ENCODE measurements around the gene PDE4B. TPM values are rescaled to one million over a fixed set of nuclear protein-coding genes. Genes with fewer than 3 reads are reported as not detected.
"Not testable (repeated sequence)": the region's sequence is repeated elsewhere in the genome, so short reads cannot be mapped to it uniquely, and the experiment has no call there.

Gene PDE4B
- total RNA-seq, 1 donor from 2014 or later: 2.4 TPM

- no peak for ATAC-seq
- DNase-seq (ENCODE audit: low spot score): no peak
These were observed 197.5 kb downstream of the PDE4B start for GRCh38 chr1:65990161-65990560.

- ATAC-seq: no peak
- DNase-seq (ENCODE audit: low spot score): no peak
These were observed 199.0 kb downstream of the PDE4B start for GRCh38 chr1:65991694-65992093.

- DNase-seq (ENCODE audit: low spot score) (no peak), ATAC-seq (no peak)
These were observed 199.6 kb downstream of the PDE4B start for GRCh38 chr1:65992165-65992821.

- no peak for DNase-seq (ENCODE audit: low spot score)
- no peak for ATAC-seq
These were observed 200.2 kb downstream of the PDE4B start for GRCh38 chr1:65992831-65993271.

- no peak for DNase-seq (ENCODE audit: low spot score)
These were observed 201.5 kb downstream of the PDE4B start for GRCh38 chr1:65994223-65994622.

GRCh38 chr1:65995336-65995735 lies 202.6 kb downstream of the PDE4B start:
- ATAC-seq: no peak
- no peak for DNase-seq (ENCODE audit: low spot score)

More at GRCh38 chr1:65994223-65994622, 201.5 kb downstream of the PDE4B start:
- no peak for ATAC-seq

GRCh38 chr1:65995928-65996327 lies 203.2 kb downstream of the PDE4B start:
- ATAC-seq: no peak

GRCh38 chr1:65997693-65998092 lies 205.0 kb downstream of the PDE4B start:
- DNase-seq (ENCODE audit: low spot score) (no peak), ATAC-seq (no peak)

More at GRCh38 chr1:65995928-65996327, 203.2 kb downstream of the PDE4B start:
- no peak for DNase-seq (ENCODE audit: low spot score)

GRCh38 chr1:65998763-65999583 lies 206.3 kb downstream of the PDE4B start:
- ATAC-seq (no peak), DNase-seq (ENCODE audit: low spot score) (no peak)

- ATAC-seq (no peak), DNase-seq (ENCODE audit: low spot score) (no peak)
These were observed 207.4 kb downstream of the PDE4B start for GRCh38 chr1:66000033-66000637.

- ATAC-seq (no peak), DNase-seq (ENCODE audit: low spot score) (no peak)
These were observed 211.0 kb downstream of the PDE4B start for GRCh38 chr1:66003690-66004089.

- not testable (repeated sequence) for DNase-seq (ENCODE audit: low spot score); ATAC-seq
These were observed 213.8 kb downstream of the PDE4B start for GRCh38 chr1:66006534-66006933.

GRCh38 chr1:66012106-66012784 lies 219.6 kb downstream of the PDE4B start:
- ATAC-seq: no peak
- no peak for DNase-seq (ENCODE audit: low spot score)

- DNase-seq (ENCODE audit: low spot score): no peak
- no peak for ATAC-seq
These were observed 220.7 kb downstream of the PDE4B start for GRCh38 chr1:66013371-66013770.

GRCh38 chr1:66022904-66023620 lies 230.4 kb downstream of the PDE4B start:
- ATAC-seq (no peak), DNase-seq (ENCODE audit: low spot score) (no peak)

- ATAC-seq: no peak
- no peak for DNase-seq (ENCODE audit: low spot score)
These were observed 232.5 kb downstream of the PDE4B start for GRCh38 chr1:66025188-66025587.

- no peak for DNase-seq (ENCODE audit: low spot score)
- no peak for ATAC-seq
These were observed 235.3 kb downstream of the PDE4B start for GRCh38 chr1:66028035-66028434.

GRCh38 chr1:66033781-66034180 lies 241.1 kb downstream of the PDE4B start:
- DNase-seq (ENCODE audit: low spot score) (no peak), ATAC-seq (no peak)

GRCh38 chr1:66035616-66036245 lies 243.0 kb downstream of the PDE4B start:
- ATAC-seq (no peak), DNase-seq (ENCODE audit: low spot score) (no peak)

- no peak for ATAC-seq
- DNase-seq (ENCODE audit: low spot score): no peak
These were observed 249.0 kb downstream of the PDE4B start for GRCh38 chr1:66041654-66042053.

Data from left lobe of liver (tissue), 2 donors.